GM19463 (cell line): ENCODE data around the gene XG.
"Not testable (repeated sequence)": the region's sequence is repeated elsewhere in the genome, so short reads cannot be mapped to it uniquely, and the experiment has no call there.

Experiments used
- ATAC-seq: cut with Tn5 transposase; IDR thresholded peaks from one replicate; pipeline ENCODE4 v1.9.1; 2021; ENCODE audit warnings: mild to moderate bottlenecking, moderate library complexity; ENCODE audit not compliant: unreplicated experiment

XG gene

GRCh38 chrX:2774776-2775175, 22.9 kb downstream of the XG start:
- no peak for ATAC-seq

GRCh38 chrX:2780472-2781225, 28.8 kb downstream of the XG start:
- ATAC-seq, result peak; percentile 70

- ATAC-seq, result no peak
These were observed 29.4 kb downstream of the XG start for GRCh38 chrX:2781226-2781571.

- ATAC-seq, result peak; percentile 60
These were observed 29.9 kb downstream of the XG start for GRCh38 chrX:2781698-2782097.

- no peak for ATAC-seq
These were observed 30.3 kb downstream of the XG start for GRCh38 chrX:2782171-2782570.

- ATAC-seq, result no peak
These were observed 30.9 kb downstream of the XG start for GRCh38 chrX:2782778-2783177.

GRCh38 chrX:2784026-2784425, 32.2 kb downstream of the XG start:
- ATAC-seq, result no peak

- no peak for ATAC-seq
These were observed 33.7 kb downstream of the XG start for GRCh38 chrX:2785538-2785937.

- no peak for ATAC-seq
These were observed 37.1 kb downstream of the XG start for GRCh38 chrX:2788980-2789379.

GRCh38 chrX:2789569-2789968, 37.7 kb downstream of the XG start:
- no peak for ATAC-seq

- ATAC-seq, result no peak
These were observed 41.9 kb downstream of the XG start for GRCh38 chrX:2793752-2794151.

GRCh38 chrX:2794336-2794735, 42.5 kb downstream of the XG start:
- ATAC-seq, result no peak

GRCh38 chrX:2796808-2797207, 45.0 kb downstream of the XG start:
- not testable (repeated sequence) for ATAC-seq

- ATAC-seq, result no peak
These were observed 47.5 kb downstream of the XG start for GRCh38 chrX:2799369-2799768.

GRCh38 chrX:2799980-2800379, 48.1 kb downstream of the XG start:
- ATAC-seq, result not testable (repeated sequence)

- ATAC-seq, result no peak
These were observed 49.4 kb downstream of the XG start for GRCh38 chrX:2801223-2801622.

GRCh38 chrX:2802376-2803090, 50.7 kb downstream of the XG start:
- not testable (repeated sequence) for ATAC-seq

GRCh38 chrX:2803486-2803885, 51.6 kb downstream of the XG start:
- ATAC-seq, result not testable (repeated sequence)

GRCh38 chrX:2804106-2804843, 52.4 kb downstream of the XG start:
- not testable (repeated sequence) for ATAC-seq

GRCh38 chrX:2804858-2805257, 53.0 kb downstream of the XG start:
- ATAC-seq, result not testable (repeated sequence)

GRCh38 chrX:2811271-2811670, 59.4 kb downstream of the XG start:
- no peak for ATAC-seq
